Neutrophil (primary cell): ENCODE data around the gene PTPRN2.

Experiments
- H3K27ac ChIP-seq: fragments of 200-600 bp; sonication (generic); 2 replicates; pipeline ENCODE4 v1.5.1; 2016; ENCODE audit warnings: mild to moderate bottlenecking, moderate library complexity
- H3K27me3 ChIP-seq: fragments of 200-600 bp; sonication (generic); 2 replicates; pipeline ENCODE4 v1.6.0; 2016; ENCODE audit warnings: mild to moderate bottlenecking
- H3K36me3 ChIP-seq: fragments of 200-600 bp; sonication (generic); 2 replicates; pipeline ENCODE4 v1.5.1; 2017
- H3K4me1 ChIP-seq, 2 experiments: fragments of 200-600 bp in 1 of 2; sonication (generic) in 1 of 2; 1 replicate in 1 of 2; 2 replicates in 1 of 2; pipeline versions ENCODE4 v1.5.1 to v1.6.1; 2013 to 2016; ENCODE audit warnings: low read depth in 1 of 2, low read length in 1 of 2, mild to moderate bottlenecking in 1 of 2, moderate library complexity in 1 of 2; ENCODE audit not compliant: control insufficient read depth in 1 of 2, insufficient read depth in 1 of 2
- H3K4me3 ChIP-seq, 2 experiments: fragments of 200-600 bp in 1 of 2; sonication (generic) in 1 of 2; 1 replicate in 1 of 2; 2 replicates in 1 of 2; pipeline ENCODE4 v1.5.1; 2013 to 2016; ENCODE audit warnings: low read depth in 1 of 2, low read length in 1 of 2, mild to moderate bottlenecking in 1 of 2, moderate library complexity in 1 of 2
- H3K9me3 ChIP-seq: fragments of 200-600 bp; sonication (generic); 2 replicates; pipeline ENCODE4 v1.5.1; 2016
- CTCF ChIP-seq: fragments of 200-600 bp; sonication (generic); IDR thresholded peaks from 2 replicates; pipeline ENCODE4 v1.5.1; 2016; ENCODE audit warnings: antibody characterized with exemption

The PTPRN2 gene

DNA sequence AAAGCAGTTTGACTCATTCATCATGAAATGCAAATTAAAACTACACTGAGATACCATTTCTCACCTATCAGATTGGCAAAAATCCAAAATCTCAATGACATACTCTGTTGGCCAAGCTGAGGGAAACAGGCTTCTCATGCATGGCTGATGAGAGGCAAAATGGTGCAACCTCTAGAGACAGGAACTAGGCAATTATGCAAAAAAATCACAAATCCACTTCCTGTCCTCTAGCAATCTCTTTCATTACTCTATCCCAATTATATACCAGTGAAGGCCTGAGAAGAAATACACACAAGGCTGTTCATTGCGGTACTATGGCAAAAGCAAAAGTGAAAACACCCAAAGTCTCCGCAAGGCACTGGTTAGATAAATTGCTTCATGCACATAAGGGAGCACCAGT, 25.9 kb upstream of the PTPRN2 start:
- H3K9me3 ChIP-seq, result no peaks in the 10 kb centered on the region
- no peak overlapping the region for H3K4me3 ChIP-seq
- no peak for TF ChIP-seq CTCF

DNA sequence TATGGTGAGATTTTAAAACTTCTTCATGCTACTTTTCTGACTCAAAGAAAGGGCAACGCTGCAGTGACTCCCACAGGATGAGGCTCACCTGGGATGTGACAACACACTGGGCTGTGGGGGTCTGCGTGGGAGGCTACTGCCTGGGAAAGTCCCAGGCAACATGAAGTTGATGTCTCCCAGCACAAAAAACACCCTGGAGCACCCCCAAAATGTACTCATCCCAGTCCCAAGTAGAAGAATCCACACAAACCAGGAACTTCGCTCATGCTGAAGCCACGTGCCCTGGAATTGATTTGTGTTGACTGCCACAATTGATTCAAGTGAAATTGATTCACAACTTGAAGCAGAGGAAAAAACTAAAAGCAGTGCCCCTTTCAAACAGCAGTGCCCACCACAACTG, 24.9 kb upstream of the PTPRN2 start:
- Histone ChIP-seq H3K27me3 (no peaks in the 10 kb centered on the region), H3K9me3 (no peaks in the 10 kb centered on the region), H3K27ac (no peak overlapping the region), H3K36me3 (peaks cover 14% of the 10 kb centered on the region), H3K4me3 (no peak overlapping the region), H3K4me1 (no peaks in the 10 kb centered on the region)
- TF ChIP-seq CTCF, result no peak

More for the DNA sequence above, 25.9 kb upstream of the PTPRN2 start:
- no peaks in the 10 kb centered on the region for H3K4me1 ChIP-seq
- no peak overlapping the region for H3K27ac ChIP-seq
- no peaks in the 10 kb centered on the region for H3K27me3 ChIP-seq
- H3K36me3 ChIP-seq, result peaks cover 8% of the 10 kb centered on the region

DNA sequence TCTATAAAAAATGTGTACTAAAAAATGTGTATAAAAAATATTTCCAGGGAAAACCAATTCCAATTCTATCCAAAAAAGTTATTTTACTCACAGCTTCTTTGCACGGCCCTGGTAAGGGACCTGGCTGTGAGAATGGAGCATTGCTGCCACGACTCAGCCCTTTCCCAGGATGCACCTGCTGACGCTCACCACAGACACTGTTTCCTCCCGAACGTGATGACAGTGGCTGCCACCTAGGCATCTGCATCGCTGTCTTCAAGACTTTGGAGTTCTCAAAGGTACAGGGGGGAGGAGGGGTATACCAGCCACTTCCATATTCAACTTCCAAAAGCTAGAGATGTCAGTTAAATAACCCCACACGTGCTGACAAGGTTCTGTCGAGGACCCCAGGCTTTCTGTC, 23.9 kb upstream of the PTPRN2 start:
- H3K36me3 ChIP-seq, result peaks cover 24% of the 10 kb centered on the region
- no peak overlapping the region for H3K27ac ChIP-seq
- H3K9me3 ChIP-seq, result no peaks in the 10 kb centered on the region
- no peak for TF ChIP-seq CTCF
- no peak overlapping the region for H3K4me3 ChIP-seq
- H3K27me3 ChIP-seq, result no peaks in the 10 kb centered on the region
- H3K4me1 ChIP-seq, result no peaks in the 10 kb centered on the region

GRCh38 chr7:158609313-158609974, 21.8 kb upstream of the PTPRN2 start:
- no peak overlapping the region for H3K27ac ChIP-seq
- H3K4me3 ChIP-seq, result no peak overlapping the region
- H3K4me1 ChIP-seq, result no peaks in the 10 kb centered on the region
- no peaks in the 10 kb centered on the region for H3K9me3 ChIP-seq
- no peak for TF ChIP-seq CTCF
- H3K27me3 ChIP-seq, result no peaks in the 10 kb centered on the region
- H3K36me3 ChIP-seq, result peaks cover 28% of the 10 kb centered on the region

DNA sequence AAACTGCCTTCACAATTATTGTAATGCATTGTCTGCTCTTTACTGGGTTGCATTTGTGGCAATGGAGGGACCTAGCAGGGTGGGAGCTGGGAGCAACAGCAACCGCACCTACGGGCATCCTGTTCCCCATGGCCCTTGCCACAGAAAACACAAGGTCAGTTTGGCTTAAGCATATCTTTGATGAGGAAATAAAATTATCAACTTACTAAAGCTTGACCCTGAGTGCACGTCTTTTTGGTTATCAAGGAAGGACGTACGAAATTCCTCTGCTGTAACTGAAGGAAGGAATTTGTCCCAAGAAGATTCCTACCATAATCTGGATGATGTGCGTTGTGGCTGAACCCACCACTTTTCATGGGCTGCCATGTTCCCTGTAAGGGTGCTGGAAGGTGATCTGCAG, 19.9 kb upstream of the PTPRN2 start:
- Histone ChIP-seq H3K4me3 (no peak overlapping the region), H3K27me3 (no peaks in the 10 kb centered on the region), H3K4me1 (no peaks in the 10 kb centered on the region), H3K36me3 (peaks cover 28% of the 10 kb centered on the region), H3K27ac (no peak overlapping the region), H3K9me3 (no peaks in the 10 kb centered on the region)
- no peak for TF ChIP-seq CTCF
